Endodermal cell (in vitro differentiated cells): ENCODE data around the gene GPX3. TPM values are rescaled to one million over a fixed set of nuclear protein-coding genes. Genes with fewer than 3 reads are reported as not detected.

ENCODE experiments used
- DNase-seq: peaks from one replicate; pipeline ENCODE4 v3.0.0-alpha.2; 2017
- H3K27ac ChIP-seq: 2 replicates; pipeline ENCODE4 v1.5.1; 2013; ENCODE audit warnings: mild to moderate bottlenecking, low read depth, low read length, moderate library complexity
- H3K27me3 ChIP-seq: 2 replicates; pipeline ENCODE4 v1.6.1; 2013; ENCODE audit warnings: mild to moderate bottlenecking, low read length, moderate library complexity; ENCODE audit not compliant: insufficient read depth, control insufficient read depth, poor library complexity, severe bottlenecking
- H3K36me3 ChIP-seq: 2 replicates; pipeline ENCODE4 v1.7.0; 2013; ENCODE audit warnings: mild to moderate bottlenecking, low read length, moderate library complexity; ENCODE audit not compliant: control insufficient read depth, insufficient read depth
- H3K4me1 ChIP-seq: one replicate; pipeline ENCODE4 v1.7.0; 2013; ENCODE audit warnings: low read length; ENCODE audit not compliant: control insufficient read depth, insufficient read depth
- H3K4me3 ChIP-seq: 2 replicates; pipeline ENCODE4 v1.5.1; 2013; ENCODE audit warnings: mild to moderate bottlenecking, low read length, moderate library complexity
- H3K9ac ChIP-seq: 2 replicates; pipeline ENCODE4 v1.6.1; 2013; ENCODE audit warnings: mild to moderate bottlenecking, low read length, moderate library complexity; ENCODE audit not compliant: poor library complexity, severe bottlenecking; ENCODE audit errors: extremely low read depth
- H3K9me3 ChIP-seq: 2 replicates; pipeline ENCODE4 v1.6.1; 2013; ENCODE audit warnings: mild to moderate bottlenecking, low read length, moderate library complexity; ENCODE audit not compliant: control insufficient read depth
- H3K27ac Mint-ChIP-seq: 2 replicates; pipeline ENCODE4 v1.8.0; 2020; ENCODE audit warnings: mixed read lengths
- H3K27me3 Mint-ChIP-seq: 2 replicates; pipeline ENCODE4 v1.8.0; 2021; ENCODE audit warnings: mild to moderate bottlenecking, mixed read lengths; ENCODE audit not compliant: insufficient read depth
- H3K36me3 Mint-ChIP-seq: 2 replicates; pipeline ENCODE4 v1.8.0; 2020; ENCODE audit warnings: low read depth, mixed read lengths
- H3K4me1 Mint-ChIP-seq: 2 replicates; pipeline ENCODE4 v1.8.0; 2020; ENCODE audit warnings: mixed read lengths
- H3K4me3 Mint-ChIP-seq: 2 replicates; pipeline ENCODE4 v1.8.0; 2020; ENCODE audit warnings: mild to moderate bottlenecking, moderate library complexity, mixed read lengths
- H3K9me3 Mint-ChIP-seq: 2 replicates; pipeline ENCODE4 v1.8.0; 2020; ENCODE audit warnings: mild to moderate bottlenecking, mixed read lengths
- CTCF ChIP-seq: fragments of 200-600 bp; sonication (generic); conservative IDR thresholded peaks from 2 replicates; pipeline ENCODE4 v1.5.0; 2021; ENCODE audit warnings: antibody characterized with exemption, mild to moderate bottlenecking
- WGBS, 2 experiments: methylation state at CpG; one replicate each; pipeline versions ENCODE4 v1.1.5 to v1.1.7; 2013; ENCODE audit warnings: missing lambda C conversion rate in 2 of 2, mixed read lengths in 1 of 2; ENCODE audit not compliant: insufficient coverage in 1 of 2, insufficient read length in 1 of 2; 5-methylcytosine and 5-hydroxymethylcytosine counted together
- total RNA-seq, 2 donors: library from RNA; stranded (reverse); fragmentation: NEBNext Ultra II Directional in 1 of 2; extraction: Animal tissue kit (Norgen Biotek cat#: 25700) in 1 of 2; gene quantifications; 2 replicates in 1 of 2; 3 replicates in 1 of 2; pipeline ENCODE4 v1.2.1, GENCODE V29; 2021

Gene GPX3
- total RNA-seq, 2 donors from 2014 or later = 44.9 to 47.1 TPM

DNA sequence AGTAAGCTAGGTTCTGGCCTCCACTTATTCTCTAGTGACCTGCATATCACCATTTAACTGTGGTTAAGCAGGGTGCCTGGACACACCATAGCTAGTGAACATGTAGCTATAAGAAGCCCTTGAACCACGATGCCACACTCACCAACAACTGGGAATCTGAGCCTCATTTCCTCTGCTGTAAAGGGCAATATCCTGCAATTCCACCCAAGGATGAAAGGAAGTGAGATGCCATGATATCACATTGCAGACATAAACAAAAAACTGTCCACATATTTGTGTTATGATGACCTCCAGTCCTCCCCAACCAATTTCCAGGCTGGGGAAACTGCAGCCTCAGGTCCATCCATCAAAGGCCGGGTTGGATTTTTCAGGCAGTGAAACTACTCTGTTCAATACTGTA lies 50.1 kb downstream of the GPX3 start:
- Histone ChIP-seq H3K9ac (no peak overlapping the region), H3K27ac (no peak overlapping the region), H3K27me3 (no peaks in the 10 kb centered on the region), H3K9me3 (no peaks in the 10 kb centered on the region), H3K4me1 (peaks cover 8% of the 10 kb centered on the region), H3K4me3 (no peak overlapping the region), H3K36me3 (no peaks in the 10 kb centered on the region)
- H3K9me3 Mint-ChIP-seq = peaks cover 3% of the 10 kb centered on the region
- no peak overlapping the region for H3K27ac Mint-ChIP-seq
- 88% methylated on average over 2 of the region's 2 CpGs; no CpG with 5 or more reads in 1 of the 2 experiments for WGBS, 2 experiments
- H3K27me3 Mint-ChIP-seq = no peaks in the 10 kb centered on the region
- peaks cover 7% of the 10 kb centered on the region for H3K4me1 Mint-ChIP-seq
- TF ChIP-seq CTCF = no peak
- no peak for DNase-seq
- H3K36me3 Mint-ChIP-seq = peaks cover 16% of the 10 kb centered on the region
- no peak overlapping the region for H3K4me3 Mint-ChIP-seq

- H3K4me3 ChIP-seq = no peak overlapping the region
- no peaks in the 10 kb centered on the region for H3K36me3 ChIP-seq
- Mint-ChIP-seq H3K36me3 (peaks cover 16% of the 10 kb centered on the region), H3K4me3 (no peak overlapping the region), H3K27ac (no peak overlapping the region), H3K4me1 (peaks cover 7% of the 10 kb centered on the region), H3K9me3 (peaks cover 3% of the 10 kb centered on the region), H3K27me3 (no peaks in the 10 kb centered on the region)
- H3K4me1 ChIP-seq = peaks cover 8% of the 10 kb centered on the region
- no peak overlapping the region for H3K27ac ChIP-seq
- no peaks in the 10 kb centered on the region for H3K27me3 ChIP-seq
- WGBS, 2 experiments = 96% methylated on average over 4 of the region's 4 CpGs; no CpG with 5 or more reads in 1 of the 2 experiments
- no peak for DNase-seq
- TF ChIP-seq CTCF = no peak
- H3K9ac ChIP-seq = no peak overlapping the region
- H3K9me3 ChIP-seq = no peaks in the 10 kb centered on the region
Measured at GRCh38 chr5:151071021-151071420, 50.6 kb downstream of the GPX3 start.

- Mint-ChIP-seq H3K4me1 (peaks cover 7% of the 10 kb centered on the region), H3K9me3 (peaks cover 3% of the 10 kb centered on the region), H3K27me3 (no peaks in the 10 kb centered on the region), H3K27ac (peak overlapping the region; percentile 81), H3K36me3 (peaks cover 16% of the 10 kb centered on the region), H3K4me3 (no peak overlapping the region)
- Histone ChIP-seq H3K9ac (no peak overlapping the region), H3K27me3 (no peaks in the 10 kb centered on the region), H3K36me3 (no peaks in the 10 kb centered on the region), H3K9me3 (no peaks in the 10 kb centered on the region), H3K4me3 (no peak overlapping the region), H3K27ac (no peak overlapping the region), H3K4me1 (peaks cover 8% of the 10 kb centered on the region)
- no peak for DNase-seq
- no peak for TF ChIP-seq CTCF
- 93 to 96% methylated on average over 9 to 10 of the region's 10 CpGs for WGBS, 2 experiments
Measured at GRCh38 chr5:151071848-151072629, 51.6 kb downstream of the GPX3 start.
